Measurements from ENCODE around the gene E2F2.

DNA sequence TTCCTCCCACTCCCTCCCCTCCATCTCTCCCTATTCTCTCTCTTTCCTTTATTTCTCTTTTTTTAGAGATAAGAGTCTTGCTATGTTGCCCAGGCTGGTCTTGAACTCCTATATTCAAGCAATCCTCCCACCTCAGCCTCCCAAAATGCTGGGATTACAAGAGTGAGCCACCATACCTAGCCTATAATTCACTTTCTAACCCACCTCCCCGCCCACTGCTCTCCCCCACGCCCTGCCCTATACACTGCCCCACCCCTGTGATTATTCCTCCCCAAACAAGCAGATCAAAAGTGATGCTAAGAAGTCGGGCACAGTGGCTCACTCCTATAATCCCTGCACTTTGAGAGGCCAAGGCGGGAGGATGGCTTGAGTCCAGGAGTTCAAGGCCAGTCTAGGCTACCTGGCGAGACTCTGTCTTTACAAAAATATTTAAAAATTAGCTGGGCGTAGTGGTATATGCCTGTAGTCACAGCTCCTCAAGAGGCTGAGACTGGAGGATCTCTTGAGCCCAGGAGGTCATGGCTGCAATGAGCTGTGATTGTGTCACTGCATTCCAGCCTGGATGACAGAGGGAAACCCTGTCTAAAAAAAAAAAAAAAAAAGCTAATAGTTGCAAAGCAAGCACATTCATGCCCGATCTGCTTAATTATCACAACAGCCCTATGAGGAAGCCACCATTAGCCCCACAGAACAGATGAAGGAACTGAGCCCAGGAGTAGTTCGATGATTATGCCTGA lies 12.8 kb upstream of the E2F2 start:
- TF ChIP-seq, protein P1, sequence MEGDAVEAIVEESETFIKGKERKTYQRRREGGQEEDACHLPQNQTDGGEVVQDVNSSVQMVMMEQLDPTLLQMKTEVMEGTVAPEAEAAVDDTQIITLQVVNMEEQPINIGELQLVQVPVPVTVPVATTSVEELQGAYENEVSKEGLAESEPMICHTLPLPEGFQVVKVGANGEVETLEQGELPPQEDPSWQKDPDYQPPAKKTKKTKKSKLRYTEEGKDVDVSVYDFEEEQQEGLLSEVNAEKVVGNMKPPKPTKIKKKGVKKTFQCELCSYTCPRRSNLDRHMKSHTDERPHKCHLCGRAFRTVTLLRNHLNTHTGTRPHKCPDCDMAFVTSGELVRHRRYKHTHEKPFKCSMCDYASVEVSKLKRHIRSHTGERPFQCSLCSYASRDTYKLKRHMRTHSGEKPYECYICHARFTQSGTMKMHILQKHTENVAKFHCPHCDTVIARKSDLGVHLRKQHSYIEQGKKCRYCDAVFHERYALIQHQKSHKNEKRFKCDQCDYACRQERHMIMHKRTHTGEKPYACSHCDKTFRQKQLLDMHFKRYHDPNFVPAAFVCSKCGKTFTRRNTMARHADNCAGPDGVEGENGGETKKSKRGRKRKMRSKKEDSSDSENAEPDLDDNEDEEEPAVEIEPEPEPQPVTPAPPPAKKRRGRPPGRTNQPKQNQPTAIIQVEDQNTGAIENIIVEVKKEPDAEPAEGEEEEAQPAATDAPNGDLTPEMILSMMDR (conservative IDR thresholded peaks at IDR 0.05; ENCODE audit: low read depth, low read length) = no peak
- TF ChIP-seq EZH2 (IDR thresholded peaks at IDR 0.05; ENCODE audit: borderline replicate concordance, low read depth, low read length, poor library complexity, severe bottlenecking) = no peak

Measured in A673 (cell line).